GM12865 (cell line): Measurements from ENCODE around the gene FSTL3.

Source experiments
- DNase-seq: peaks from one replicate; pipeline ENCODE4 v3.0.0; 2010; ENCODE audit warnings: low read depth
- H3K4me3 ChIP-seq: 2 replicates; pipeline ENCODE4 v1.5.1; 2011; ENCODE audit warnings: mild to moderate bottlenecking, low read depth, low read length, control low read depth
- TF ChIP-seq, protein P1 (sequence below): IDR thresholded peaks from 2 replicates; pipeline ENCODE4 v1.5.1; 2011; ENCODE audit warnings: low read length, control low read depth, low read depth, inconsistent platforms; ENCODE audit not compliant: insufficient read depth; ENCODE audit errors: missing control alignments

FSTL3 gene

DNA sequence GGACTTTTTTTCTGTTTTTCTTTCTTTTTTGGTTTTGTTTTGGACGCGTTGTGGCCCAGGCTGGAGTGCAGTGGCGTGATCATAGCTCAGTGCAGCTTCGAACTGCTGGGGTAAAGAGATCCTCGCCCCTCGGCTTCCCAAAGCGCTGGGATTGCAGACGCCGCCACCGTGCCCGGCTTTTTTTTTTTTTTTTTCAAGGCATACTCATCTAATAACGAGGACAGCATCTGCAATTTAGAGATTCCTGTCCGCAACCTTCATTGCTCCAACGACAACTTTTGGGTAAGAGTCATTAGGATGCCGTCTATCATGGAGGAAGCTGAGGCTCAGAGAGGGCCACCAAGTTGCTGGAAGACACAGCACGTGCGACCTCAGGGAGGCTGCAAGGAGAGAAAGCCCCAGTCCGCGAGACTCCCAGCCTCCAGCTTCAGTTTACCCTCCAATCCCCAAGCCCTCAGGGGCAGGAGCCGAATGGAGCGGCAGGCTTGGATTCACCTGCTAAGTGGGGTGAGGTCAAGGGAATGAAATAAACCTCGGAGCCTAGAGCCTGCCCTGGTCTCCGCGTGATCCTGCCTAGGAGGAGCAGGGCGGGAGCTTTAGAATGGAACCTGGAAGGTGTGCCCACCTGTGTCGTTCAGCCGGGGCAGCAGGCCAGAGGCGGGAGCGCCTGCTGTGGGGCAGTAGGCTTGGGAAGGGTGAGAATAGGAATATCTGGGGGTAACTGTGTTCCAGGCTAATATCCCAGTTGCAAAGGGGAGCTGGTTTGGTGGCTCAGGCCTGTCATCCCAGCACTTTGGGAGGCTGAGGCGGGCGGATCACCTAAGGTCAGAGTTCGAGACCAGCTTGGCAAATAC is 42.2 kb upstream of the FSTL3 start:
- DNase-seq, result peak; percentile 31

DNA sequence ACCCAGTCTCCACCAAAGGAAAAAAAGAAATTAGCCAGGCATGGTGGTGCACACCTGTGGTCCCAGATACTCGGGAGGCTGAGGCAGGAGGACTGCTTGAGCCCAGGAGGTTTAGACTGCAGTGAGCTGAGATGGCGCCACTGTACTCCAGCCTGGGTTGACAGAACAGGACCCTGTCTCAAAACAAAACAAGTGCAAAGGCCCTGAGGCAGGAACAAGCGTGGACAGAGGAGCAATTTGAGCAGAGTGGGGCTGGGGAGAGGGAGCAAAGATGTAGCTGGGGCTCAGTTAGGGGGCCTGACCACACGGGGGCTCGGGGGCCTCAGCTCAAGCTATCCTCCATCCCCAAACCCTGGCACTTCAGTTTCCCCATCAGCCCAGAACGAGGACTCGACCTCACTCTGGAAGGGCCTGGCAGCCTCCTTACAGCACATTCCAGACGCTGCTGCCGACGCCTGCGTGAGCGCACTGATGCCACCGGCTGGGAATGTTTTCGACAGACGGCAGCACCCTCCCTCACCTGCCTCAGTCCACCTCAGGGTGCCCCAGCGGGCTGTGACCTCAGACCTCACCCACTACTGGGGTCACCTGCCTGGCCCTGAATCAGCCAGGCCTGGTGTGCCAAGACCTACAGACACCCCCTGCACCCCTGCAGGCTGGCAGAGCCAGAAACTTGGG is 41.1 kb upstream of the FSTL3 start:
- TF ChIP-seq, protein P1, sequence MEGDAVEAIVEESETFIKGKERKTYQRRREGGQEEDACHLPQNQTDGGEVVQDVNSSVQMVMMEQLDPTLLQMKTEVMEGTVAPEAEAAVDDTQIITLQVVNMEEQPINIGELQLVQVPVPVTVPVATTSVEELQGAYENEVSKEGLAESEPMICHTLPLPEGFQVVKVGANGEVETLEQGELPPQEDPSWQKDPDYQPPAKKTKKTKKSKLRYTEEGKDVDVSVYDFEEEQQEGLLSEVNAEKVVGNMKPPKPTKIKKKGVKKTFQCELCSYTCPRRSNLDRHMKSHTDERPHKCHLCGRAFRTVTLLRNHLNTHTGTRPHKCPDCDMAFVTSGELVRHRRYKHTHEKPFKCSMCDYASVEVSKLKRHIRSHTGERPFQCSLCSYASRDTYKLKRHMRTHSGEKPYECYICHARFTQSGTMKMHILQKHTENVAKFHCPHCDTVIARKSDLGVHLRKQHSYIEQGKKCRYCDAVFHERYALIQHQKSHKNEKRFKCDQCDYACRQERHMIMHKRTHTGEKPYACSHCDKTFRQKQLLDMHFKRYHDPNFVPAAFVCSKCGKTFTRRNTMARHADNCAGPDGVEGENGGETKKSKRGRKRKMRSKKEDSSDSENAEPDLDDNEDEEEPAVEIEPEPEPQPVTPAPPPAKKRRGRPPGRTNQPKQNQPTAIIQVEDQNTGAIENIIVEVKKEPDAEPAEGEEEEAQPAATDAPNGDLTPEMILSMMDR, result no peak
- no peak for DNase-seq
- H3K4me3 ChIP-seq, result no peak overlapping the region

More for the DNA sequence above, 42.2 kb upstream of the FSTL3 start:
- H3K4me3 ChIP-seq, result peak overlapping the region; percentile 61
- TF ChIP-seq, protein P1, result no peak

DNA sequence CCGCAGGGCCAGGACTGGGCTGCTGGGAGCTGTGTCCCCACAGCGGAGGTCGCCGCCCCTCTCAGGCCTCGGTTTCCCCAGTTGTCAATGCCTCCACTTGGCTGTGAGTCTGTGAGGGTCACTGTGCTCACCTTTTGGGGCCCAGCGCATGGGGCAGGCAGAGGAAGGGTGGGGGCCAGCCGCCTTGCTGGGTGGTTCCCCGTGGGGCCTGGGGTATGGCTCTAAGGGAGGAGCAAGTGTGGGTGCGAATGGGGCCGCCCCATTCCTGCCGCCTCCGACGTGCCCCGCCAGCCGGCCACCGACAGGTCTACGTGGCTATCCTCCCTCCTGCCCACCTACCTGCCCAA is 37.3 kb upstream of the FSTL3 start:
- TF ChIP-seq, protein P1, result no peak
- DNase-seq, result no peak
- H3K4me3 ChIP-seq, result no peak overlapping the region

DNA sequence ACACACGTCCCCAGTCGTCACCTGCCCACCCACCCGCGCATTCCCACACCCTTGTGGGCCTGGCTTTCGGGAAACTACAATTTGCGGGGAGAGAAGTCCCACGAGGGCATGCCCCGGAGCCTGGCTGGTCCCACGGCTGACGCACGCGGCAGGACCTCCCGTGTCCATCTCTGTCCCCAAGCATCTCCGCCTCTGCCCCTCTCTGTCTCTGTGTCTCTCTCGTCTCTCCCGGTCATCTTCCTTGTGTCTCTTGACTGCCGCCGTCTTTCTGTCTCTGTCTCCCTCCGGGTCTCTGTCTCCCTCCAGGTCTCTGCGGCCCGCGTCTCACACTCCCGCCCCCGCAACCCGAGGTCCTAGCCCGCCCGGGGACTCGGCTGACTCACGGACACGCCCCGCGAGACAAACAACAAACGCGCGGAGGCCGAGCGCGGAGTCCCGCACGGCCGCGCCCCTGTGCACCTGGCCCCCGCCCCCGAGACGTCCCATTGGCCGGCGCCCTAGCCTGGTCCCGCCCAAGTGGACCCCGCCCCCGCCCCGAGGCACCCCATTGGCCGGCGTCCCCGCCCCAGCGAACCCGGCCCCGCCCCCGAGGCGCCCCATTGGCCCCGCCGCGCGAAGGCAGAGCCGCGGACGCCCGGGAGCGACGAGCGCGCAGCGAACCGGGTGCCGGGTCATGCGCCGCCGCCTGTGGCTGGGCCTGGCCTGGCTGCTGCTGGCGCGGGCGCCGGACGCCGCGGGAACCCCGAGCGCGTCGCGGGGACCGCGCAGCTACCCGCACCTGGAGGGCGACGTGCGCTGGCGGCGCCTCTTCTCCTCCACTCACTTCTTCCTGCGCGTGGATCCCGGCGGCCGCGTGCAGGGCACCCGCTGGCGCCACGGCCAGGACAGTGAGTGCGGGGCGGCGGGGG is 36.7 kb upstream of the FSTL3 start, which contains the start of gene FGF22:
Gene FGF22 (plus strand): TSS at position 627 of the 908 bp plus-strand sequence. CDS start 47 bp downstream, at position 674.
- TF ChIP-seq, protein P1, result no peak
- DNase-seq, result peak; percentile 91
- H3K4me3 ChIP-seq, result peak within 1 kb of the TSS; percentile 36

DNA sequence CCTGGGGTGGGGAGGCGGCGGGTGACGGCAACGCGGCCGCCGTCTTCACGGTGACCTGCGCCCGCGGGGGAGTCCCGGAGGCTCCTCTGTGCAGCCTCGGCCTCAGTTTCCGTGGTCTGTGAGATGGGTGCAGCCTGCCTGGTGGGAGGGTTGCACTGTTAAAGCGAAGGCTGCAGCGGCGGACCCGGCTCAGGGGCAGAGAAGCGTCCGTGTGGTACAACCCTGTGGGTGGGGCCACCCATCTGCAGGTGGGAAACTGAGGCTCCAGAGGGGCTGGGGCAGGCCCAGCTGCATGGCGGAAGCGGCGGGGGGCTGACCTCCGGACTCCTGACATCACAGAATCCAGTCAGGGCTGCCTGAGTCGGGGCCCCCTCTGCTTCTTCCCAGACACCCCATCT is 36.0 kb upstream of the FSTL3 start:
- TF ChIP-seq, protein P1, result no peak
- H3K4me3 ChIP-seq, result no peak overlapping the region; the same call in 1 of the 2 replicates
- DNase-seq, result no peak

DNA sequence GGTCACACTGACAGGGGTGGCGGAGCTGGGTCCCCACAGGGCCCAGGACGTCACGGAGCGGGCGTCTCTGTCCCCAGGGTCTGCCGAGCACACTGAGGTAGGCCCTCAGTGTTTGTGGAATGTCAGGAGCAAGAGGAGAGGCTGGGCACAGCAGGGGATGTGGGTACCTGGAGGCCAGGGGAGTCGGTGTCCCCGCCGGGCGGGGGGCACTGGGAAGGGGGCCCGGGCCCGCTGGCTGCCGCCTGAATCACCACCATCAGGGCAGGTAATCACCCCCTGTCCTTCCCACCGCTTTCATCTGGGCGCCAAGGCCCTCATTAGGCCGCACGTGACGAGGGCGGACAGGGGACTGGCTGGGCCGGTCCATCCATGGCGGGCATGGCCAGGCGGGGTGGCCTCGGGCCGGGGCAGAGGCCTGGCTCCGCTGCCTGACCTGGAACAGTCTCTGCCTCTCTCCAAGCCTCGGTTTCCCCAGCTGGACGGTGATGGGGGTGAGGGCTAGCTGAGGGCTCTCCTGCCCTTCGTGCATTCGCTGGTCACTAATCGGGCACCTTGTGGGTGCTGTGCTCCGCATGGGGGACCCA is 35.5 kb upstream of the FSTL3 start:
- DNase-seq, result no peak
- no peak overlapping the region for H3K4me3 ChIP-seq
- TF ChIP-seq, protein P1, result no peak
